GM21529 (cell line): Measurements from ENCODE around the gene HERC5.
"Not testable (repeated sequence)": the region's sequence is repeated elsewhere in the genome, so short reads cannot be mapped to it uniquely, and the experiment has no call there.

Source experiments
- ATAC-seq: cut with Tn5 transposase; IDR thresholded peaks from one replicate; pipeline ENCODE4 v1.9.1; 2021; ENCODE audit not compliant: unreplicated experiment

The HERC5 gene

DNA sequence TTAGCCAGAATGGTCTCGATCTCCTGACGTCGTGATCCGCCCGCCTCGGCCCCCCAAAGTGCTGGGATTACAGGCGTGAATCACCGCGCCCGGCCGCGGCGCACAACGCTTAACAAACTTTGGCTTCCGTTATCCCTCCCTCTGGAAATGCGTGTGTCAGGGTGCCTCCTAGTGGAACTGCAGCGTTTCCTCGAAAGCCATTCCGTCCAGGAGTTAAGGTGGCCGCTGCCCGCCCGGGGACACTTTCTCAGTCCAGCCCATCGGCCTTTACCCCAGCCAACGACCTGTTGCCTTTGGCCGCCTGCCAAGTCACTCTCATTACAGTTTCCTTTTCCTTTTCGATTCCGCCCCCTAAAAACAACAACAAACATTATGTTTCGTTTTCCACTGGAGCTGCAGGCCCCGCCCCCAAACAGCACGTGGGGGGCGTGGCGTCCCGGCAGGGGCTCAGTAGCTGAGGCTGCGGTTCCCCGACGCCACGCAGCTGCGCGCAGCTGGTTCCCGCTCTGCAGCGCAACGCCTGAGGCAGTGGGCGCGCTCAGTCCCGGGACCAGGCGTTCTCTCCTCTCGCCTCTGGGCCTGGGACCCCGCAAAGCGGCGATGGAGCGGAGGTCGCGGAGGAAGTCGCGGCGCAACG, at the start of gene HERC5:
Gene HERC5, plus strand, starts transcription at position 450 of the 637 bp plus-strand sequence. Its CDS starts 151 bp downstream, at position 601.
- peak; percentile 91 for ATAC-seq

DNA sequence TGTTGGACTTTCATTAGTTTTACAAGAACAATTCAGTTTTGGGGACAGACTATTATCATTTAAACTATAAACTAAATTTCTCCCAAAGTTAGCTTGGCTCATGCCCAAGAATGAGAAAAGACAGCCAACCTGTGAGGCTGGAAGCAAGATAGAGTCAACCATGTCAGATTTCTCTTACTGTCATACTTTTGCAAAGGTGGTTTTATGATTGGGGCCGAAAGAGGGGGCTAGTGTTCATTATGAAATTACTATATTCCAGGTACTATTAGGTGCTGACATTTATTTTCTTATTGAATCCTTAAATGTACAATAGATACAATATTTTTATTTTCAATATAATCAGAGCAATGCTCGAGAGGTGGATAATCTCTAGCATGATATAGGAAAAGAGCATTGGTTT, 47.7 kb upstream of the HERC5 start:
- no peak for ATAC-seq

DNA sequence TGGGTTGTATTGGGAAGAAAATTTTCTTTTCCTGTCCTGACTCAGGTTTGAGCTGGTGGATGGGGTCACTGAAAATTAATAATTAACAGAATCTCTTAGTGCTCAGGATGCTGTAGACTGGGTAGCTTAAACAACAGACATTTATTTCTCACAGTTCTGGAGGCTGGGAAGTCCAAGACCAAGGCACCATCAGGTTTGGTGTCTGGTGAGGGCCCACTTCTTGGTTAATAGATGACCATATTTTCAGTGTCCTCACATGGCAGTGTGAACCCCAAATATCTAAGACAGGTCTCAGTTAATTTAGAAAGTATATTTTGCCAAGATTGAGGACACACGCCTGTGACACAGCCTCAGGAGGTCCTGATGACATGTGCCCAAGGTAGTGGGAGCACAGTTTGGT, 47.1 kb upstream of the HERC5 start:
- ATAC-seq = no peak

DNA sequence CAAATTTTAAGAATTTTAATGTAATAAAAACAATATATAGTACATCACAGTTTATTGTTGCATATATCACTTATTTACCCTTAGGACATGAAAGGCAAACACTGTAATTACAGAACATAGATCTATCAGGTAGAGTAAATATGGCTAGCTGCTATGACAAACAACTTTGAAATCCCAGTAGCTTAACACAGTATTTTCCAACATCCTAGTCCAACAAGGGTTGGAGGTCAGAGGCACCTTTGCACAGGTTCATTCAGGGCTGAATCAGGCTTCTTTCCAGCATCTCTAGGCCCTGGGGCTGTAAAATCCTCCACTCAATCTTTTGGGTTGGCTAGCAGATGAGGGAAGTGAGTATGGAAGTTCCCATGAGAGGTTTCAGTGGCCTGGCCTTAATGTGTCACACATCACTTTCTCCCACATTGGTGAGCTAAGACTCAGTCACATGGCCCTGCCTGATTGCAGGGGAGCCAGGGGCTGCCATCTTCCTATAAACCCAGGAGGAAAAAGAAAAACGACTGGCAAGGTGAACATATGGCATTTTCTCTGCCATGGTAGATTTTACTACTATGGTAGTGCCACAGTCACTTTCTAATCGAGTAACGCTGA, 45.3 kb upstream of the HERC5 start:
- ATAC-seq = no peak

DNA sequence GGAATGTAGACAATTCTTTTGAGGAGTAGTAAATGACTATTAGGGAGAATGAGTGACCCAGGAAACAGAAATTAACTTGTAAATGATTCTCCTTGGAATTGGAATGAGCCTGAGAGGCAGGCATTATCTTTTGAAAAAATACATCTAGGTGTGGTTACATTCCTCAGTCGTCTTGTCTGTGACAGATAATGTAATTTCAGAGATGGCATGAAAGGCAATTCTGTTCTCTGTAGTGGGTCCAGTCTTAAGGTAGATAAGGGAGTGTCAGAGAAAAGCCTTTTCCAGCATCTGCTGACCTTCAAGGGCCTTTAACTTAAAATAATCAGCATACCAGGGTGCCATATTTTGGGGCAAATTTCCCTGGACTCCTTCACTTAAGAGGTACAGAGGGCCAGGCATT, 43.1 kb upstream of the HERC5 start:
- no peak for ATAC-seq

DNA sequence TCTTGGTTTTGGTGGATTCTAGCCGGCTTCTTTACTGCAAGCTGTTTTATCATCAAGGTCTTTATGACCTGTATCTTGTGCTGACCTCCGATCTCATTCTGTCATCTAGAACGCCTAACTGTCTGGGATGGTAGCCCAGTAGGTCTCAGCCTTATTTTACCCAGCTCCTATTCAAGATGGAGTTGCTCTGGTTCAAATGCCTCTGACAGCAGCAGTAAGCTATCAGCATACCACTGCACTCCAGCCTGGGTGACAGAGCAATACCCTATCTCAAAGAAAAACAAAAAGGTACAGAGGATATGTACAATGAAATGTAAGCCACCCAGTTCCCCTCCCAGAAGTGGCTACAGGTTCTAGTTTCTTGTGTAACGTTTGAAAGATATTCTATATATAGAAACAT, 42.2 kb upstream of the HERC5 start:
- ATAC-seq = no peak

DNA sequence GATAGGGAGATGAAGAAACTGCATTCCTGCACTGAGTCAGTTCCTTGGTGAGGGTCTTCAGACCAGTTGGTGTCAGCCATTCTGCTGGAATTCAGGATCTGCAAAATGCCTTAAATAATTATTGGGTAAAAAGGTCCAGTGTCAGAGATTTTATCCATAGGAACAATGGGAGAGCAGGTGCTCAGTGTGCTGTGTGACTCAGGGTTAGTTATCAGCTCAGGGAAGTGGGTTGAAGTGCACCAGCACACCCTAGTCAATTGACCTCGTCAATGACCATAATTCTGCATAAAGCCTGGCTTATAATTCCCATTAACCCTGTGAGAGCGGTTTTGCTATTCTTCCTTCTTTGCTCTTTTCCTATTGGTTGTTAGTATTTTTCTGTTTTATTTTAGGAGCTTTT, 40.9 kb upstream of the HERC5 start:
- ATAC-seq = no peak

DNA sequence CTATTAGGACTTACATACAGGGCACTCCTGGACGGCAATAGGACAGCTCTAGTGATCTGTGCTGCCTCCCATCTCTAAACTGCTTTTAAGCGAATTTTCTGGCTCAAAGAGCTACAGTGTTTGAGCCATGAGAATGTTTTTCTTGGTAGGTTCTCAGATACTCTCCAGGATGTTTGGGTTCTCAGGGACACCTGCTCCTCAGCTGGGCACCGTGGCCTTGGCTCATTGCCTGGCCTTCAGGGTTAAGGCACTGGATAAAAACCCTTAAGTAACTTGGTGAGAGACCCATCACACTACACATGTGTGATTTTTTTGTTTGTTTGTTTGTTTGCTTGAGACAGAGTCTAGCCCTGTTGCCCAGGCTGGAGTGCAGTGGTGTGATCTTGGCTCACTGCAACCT, 38.5 kb upstream of the HERC5 start:
- ATAC-seq = no peak

DNA sequence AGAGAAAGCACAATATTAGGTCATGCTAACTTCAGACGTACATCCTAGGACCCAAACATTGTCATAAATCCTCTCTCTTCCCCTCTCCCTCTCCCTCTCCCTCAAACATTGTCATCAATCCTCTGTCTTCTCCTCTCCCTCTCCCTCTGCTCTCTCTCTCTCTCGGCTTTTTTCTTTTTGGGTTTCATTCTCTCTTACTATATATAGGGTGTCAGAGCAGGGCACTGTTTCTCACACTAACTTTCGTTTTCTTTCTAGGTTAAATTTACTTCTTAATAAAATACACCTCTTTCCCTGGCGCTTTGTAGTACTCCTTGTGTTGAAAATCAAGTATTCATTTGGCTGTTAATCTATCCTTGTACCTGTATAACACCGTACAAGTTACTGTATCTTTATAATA, 37.0 kb upstream of the HERC5 start:
- ATAC-seq = peak; percentile 70

DNA sequence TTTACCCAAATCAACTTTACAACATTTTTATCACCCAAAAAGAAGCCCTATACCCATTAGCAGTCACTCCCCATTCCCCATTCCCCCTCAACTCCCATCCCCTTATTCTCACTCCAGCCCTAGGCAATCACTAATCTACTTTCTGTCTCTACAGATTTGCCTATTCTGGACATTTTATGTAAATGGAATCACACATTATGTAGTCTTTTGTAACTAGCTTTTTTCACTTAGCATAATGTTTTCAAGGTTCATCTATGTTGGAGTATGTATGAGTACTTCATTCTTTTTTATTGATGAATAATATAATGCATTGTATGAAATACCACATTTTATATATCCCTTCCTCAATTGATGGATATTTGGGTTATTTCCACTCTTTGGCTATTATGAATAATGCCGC, 36.1 kb upstream of the HERC5 start:
- ATAC-seq = no peak

DNA sequence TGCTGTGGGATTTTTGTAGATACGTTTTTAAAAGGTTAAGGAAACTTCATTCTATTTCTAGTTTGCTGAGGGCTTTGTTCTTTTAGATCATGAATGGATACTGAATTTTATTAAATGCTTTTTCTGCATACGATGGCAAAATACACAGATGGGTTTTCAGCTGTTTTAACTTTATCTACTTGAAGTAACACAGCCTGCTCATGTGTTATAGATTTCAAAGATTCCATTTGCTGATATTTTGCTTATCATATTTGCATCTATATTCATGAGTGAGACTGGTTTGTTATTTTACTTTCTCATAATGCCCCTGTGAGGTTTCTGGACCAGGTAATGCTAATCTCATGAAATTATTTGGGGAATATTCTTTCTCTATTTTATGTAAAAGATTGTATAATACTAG, 34.5 kb upstream of the HERC5 start:
- no peak for ATAC-seq

DNA sequence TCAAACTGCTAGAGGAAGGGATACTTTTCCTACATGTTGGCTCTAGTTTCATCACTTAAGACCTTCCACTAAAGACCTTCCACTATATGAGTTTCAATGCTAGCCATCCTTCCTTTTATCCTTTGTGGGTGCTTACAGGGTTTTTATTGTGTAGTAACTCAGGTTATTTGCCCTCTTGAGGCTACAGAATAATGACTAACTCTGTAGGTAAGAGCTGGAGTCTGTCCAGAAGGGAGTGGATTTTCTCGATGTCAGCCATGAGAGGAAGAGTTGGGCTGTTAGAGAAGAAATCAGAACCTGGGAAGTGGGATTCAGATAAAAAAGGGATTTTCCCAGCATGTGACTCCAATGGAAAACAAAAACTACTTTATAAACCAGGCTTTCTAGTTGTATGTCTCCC, 27.5 kb upstream of the HERC5 start:
- ATAC-seq = no peak

DNA sequence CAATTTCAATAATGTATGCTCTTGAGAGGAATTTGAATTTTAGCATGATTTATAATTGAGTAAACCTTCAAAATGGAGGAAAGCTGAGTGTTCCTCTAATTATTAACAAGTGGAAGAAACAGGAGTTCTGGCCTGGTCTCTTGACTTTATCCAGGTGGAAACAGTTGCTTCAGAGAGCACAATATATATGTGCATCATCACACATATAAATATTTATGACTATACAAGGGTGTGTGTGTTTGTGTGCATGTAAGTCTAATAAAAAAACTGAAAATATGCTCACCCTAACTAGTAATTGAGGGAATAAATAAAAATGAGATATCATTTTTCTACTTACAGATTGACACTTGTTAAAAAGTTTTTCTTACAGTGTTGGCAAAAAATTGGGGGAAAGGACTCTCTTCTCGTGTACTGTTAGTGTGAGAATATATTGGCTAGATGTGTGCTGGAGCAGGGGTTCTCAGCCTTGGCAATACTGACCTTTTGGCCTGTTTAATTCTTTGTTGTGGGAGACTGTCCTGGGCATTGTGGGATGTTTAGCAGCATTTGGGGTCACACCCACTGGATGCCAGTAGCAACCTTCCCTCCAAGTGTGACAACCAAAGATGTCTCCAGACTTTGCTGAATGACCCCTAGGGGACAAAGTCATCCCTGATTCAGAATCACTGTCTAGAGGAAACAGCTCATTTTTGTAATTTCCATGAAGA, 20.8 kb upstream of the HERC5 start:
- no peak for ATAC-seq

DNA sequence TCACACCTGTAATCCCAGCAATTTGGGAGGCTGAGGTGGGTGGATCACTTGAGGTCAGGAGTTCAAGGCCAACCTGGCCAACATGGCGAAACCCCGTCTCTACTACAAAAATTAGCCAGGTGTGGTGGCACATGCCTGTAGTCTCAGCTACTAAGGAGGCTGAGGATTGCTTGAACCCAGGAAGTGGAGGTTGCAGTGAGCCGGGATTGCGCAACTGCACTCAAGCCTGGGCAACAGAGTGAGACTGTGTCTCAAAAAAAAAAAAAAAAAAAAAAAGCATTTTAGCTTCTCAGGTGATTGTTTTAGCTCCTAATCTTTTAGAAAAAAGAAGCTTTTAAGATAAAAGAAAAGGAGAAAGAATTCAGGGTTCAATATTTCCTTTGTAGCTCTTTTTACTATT, 19.0 kb upstream of the HERC5 start:
- ATAC-seq = not testable (repeated sequence)

DNA sequence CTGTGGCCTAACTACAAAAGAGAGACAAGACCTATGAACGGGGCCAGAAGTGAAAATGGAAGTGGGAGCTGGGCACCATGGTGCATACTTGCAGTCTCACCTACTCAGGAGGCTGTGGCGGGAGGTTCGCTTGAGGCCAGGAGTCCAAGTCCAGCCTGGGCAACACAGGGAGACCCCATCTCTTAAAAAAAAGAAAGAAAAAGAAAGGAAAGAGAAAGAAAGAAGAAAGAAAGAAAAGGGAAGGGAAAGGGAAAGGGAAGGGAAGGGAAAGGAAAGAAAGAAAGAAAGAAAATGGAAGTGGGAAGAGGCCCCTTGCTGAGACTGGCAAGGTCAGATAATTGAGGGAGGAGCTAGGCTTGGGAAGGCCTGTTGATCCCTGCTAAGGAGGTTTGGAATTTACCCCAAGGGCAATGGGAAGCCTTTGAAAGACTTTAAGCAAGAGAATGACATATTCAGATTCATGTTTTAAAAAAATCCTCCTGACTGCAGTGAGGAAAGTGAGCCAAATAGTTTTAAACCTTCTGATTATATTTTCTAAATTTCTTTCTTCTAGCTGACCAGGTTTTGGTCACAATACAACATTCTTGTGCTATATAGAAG, 17.7 kb upstream of the HERC5 start:
- no peak for ATAC-seq

DNA sequence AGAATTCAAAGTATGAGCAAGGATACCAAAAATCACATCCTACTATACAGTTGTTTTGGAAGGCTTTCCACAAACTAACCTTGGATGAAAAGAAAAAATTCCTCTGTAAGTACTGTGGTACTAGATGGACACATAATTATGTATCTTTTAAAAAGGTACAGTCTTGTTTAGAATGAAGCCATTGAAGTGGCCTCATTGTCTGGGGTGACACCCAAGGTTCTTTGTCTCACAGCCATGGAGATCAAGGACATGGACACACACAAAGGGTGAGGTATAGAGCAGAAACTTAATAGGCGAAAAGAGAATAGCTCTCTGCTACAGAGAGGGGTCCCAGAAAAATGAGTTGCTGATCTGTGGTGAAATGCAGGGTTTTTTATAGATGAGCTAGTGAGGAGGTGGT, 16.8 kb upstream of the HERC5 start:
- no peak for ATAC-seq

DNA sequence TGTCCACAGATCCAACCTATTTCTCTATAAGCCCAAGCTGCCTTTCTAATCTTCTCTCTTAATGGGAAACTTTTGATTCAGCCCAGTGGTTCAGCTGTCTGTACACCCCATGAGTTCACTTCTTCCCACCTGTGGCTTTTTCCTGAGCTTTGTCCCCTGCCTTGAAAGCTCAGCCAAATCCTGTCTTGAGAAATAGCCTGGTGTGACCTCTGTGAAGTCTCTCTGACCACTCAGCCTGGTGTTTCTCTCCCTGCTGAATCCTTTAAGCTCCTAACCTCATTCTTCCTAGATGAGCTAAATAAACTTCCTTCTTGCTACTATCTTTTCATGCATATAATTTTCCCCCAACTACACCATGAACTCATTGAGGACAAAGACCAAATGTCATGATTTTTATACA, 15.2 kb upstream of the HERC5 start:
- ATAC-seq = no peak

DNA sequence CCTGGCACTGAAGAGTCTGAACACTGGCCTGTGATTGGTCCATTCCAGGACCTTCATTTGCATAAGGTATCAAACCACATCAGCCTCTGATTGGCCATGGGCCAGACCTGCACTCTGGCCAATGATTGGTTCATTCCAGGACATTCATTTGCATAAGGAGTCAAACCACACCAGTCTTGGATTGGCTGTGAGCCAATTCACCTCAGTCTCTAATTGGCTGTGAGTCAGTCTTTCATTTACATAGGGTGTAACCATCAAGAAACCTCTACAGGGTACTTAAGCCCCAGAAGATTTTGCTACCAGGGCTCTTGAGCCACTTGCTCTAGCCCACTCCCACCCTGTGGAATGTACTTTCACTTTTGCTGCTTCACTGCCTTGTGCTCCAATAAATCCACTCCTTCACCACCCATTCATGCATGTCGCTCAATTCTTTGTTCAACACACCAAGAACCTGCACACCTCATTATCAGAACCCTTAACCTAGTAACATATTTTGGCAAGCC, 14.2 kb upstream of the HERC5 start:
- ATAC-seq = no peak

DNA sequence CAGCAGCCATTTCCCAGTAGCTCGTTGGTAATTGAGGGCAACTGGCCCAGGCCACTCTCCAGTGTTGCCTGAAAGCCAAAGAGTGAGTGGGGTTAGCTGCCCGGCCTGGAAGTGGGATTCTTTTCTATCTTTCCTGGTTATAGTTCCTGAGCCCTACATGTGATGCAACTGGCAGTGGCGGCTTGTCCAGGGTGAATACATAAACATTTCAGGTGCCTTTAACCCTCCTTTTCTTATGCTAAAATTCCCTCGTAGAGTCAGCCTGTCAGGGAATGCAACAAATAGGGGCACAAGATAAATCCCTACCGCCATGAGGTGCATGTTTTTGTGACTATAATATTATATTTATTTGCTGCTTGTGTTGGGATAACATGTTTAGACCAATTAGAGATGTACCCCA, 13.4 kb upstream of the HERC5 start:
- ATAC-seq = no peak

DNA sequence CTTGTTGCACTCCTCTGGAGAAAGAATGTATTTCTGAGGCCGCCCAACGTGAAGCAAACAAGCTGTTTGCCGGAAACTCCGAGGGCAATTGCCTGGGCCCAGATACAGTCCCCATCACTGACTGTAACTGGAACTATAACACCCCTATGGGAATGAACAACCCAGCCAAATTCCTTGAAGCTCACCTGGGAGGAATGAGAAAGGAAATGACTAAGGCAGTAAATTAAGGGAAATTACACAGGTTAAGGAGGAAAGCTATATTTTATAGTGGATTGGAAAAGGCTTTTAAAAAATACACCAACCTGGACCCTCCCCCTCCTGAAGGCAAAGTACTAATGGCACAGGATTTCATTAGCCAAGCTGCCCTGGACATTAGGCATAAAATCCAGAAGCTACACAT, 11.7 kb upstream of the HERC5 start:
- ATAC-seq = no peak

DNA sequence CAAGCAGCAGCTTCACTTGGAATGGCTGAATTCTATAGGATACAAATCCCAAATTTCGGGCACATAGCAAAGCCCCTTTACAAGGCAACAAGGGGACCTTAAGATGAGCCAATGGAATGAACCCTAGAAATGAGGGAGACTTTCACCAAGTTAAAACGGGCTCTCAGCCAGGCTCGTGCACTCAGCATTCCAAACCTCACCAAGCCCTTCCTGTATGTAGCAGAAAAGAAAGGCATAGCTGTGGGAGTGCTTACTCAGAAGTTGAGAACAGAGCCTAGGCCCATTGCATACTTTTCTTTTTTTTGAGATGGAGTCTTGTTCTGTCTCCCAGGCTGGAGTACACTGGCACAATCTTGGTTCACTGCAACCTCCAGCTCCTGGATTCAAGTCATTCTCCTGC, 10.8 kb upstream of the HERC5 start:
- no peak for ATAC-seq
